NCI-H2107 (cell line): ENCODE data around the gene ICOS.

Experiments used
- DNase-seq: peaks from one replicate; lab custom pipeline; 2025; lab: John Stamatoyannopoulos, UW

Gene ICOS

DNA sequence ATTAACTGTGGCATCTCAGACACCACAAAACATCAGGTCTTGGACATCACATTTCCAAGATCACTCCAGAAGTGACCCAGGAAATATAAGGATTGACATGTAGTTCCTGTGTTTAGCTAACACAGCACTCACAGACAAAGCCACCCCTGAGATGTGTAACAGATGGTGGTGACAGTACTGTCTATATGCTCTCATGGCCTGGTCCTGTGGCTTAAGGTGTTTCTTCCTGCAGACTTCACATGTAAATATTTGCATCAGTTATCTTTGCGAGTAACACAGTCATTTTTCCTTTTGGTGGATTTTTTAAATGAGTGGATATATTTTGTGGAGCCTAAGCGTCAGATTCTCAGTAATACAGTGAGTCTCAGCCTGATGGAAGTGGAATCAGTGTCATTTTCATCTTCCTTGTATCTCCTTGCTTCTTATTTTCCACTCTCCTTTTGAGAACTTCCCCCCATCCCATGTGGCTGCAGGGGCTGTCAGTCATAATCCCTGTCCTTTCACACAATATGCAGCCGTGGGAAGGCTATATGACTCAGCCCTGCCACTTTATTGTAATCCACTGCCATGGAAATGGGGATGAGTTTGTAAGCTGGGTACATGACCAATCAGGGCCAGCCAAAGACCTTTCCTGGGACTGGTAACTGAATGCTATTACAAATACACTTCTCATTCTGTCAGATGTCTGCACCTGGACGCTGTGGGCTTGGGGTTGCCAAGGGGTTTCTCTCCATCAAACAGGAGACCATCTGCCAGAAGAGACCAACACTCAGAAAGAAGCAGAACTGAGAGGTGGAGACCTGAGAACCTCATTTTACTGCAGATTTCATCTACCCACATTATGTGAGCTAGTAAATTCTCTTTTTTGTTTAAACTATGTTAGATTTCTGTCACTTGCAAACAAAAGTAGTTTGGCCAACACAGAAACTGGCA is 74.3 kb downstream of the ICOS start:
- DNase-seq = no peak
